Cardiac fibroblast (primary cell): ENCODE data around the gene RCSD1.

ENCODE experiments used
- DNase-seq, 2 donors: peaks; one replicate each; pipeline versions ENCODE4 v3.0.0 to v3.0.0-alpha.2; 2010; ENCODE audit warnings: low read depth in 2 of 2
- H3K4me3 ChIP-seq, 2 donors: replicated peaks in 1 of 2; 1 replicate in 1 of 2; 2 replicates in 1 of 2; pipeline ENCODE4 v1.5.1; 2011; ENCODE audit warnings: low read depth in 2 of 2, low read length in 2 of 2, mild to moderate bottlenecking in 2 of 2, moderate library complexity in 1 of 2
- TF ChIP-seq, protein P1 (sequence below): IDR thresholded peaks from one replicate; pipeline ENCODE4 v1.5.1; 2011; ENCODE audit warnings: low read depth, mild to moderate bottlenecking, low read length, inconsistent platforms

Gene RCSD1

DNA sequence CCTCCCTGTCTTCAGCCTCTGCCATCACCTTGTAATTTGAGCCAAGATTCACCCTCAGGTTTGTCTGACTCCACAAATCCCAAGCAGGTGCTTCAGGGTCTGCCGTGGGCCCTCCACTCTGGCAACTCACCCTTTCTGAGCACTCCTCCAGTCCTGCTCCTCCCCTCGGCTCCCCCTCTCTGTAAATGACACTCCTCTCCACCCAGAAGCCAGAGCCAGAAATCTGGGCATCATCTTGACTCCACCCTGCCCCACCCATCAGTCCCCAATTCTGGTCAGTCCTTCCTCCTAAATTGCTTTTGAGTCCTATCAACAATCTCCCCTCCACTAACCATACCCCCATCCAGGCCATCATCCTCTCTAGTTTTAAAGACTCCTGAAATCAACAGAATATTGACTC, 40.5 kb downstream of the RCSD1 start:
- no peak for DNase-seq
- TF ChIP-seq, protein P1, sequence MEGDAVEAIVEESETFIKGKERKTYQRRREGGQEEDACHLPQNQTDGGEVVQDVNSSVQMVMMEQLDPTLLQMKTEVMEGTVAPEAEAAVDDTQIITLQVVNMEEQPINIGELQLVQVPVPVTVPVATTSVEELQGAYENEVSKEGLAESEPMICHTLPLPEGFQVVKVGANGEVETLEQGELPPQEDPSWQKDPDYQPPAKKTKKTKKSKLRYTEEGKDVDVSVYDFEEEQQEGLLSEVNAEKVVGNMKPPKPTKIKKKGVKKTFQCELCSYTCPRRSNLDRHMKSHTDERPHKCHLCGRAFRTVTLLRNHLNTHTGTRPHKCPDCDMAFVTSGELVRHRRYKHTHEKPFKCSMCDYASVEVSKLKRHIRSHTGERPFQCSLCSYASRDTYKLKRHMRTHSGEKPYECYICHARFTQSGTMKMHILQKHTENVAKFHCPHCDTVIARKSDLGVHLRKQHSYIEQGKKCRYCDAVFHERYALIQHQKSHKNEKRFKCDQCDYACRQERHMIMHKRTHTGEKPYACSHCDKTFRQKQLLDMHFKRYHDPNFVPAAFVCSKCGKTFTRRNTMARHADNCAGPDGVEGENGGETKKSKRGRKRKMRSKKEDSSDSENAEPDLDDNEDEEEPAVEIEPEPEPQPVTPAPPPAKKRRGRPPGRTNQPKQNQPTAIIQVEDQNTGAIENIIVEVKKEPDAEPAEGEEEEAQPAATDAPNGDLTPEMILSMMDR, result no peak
- no peak overlapping the region for H3K4me3 ChIP-seq

- H3K4me3 ChIP-seq, result no peak overlapping the region
- TF ChIP-seq, protein P1, result no peak
- no peak for DNase-seq
Measured at GRCh38 chr1:167671727-167672511, 41.9 kb downstream of the RCSD1 start.

DNA sequence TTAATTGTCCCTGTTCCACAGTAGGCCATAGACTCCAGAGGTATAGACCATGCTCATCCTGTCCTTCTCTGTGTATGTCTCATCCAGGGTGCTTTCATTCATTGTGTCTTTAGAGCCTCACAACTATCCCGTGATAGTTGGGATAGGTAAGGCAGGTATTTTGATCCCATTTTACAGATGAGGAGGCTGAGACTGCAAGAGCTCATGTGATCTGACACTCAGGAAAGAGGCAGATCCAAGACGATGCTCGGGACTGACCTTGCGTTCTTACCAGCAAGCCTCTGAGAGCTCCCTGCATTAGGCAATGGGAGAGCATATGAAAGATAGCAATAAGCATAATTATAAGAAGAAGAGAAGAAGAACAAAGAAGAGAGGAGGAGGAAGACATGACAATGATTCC, 42.8 kb downstream of the RCSD1 start:
- no peak overlapping the region for H3K4me3 ChIP-seq
- no peak for DNase-seq
- TF ChIP-seq, protein P1, result no peak

GRCh38 chr1:167673265-167673664, 43.2 kb downstream of the RCSD1 start:
- H3K4me3 ChIP-seq, result no peak overlapping the region
- no peak for DNase-seq
- TF ChIP-seq, protein P1, result no peak

GRCh38 chr1:167674156-167674555, 44.1 kb downstream of the RCSD1 start:
- H3K4me3 ChIP-seq, result no peak overlapping the region
- DNase-seq, result no peak
- TF ChIP-seq, protein P1, result no peak

GRCh38 chr1:167675440-167675839, 45.4 kb downstream of the RCSD1 start:
- DNase-seq, result no peak
- TF ChIP-seq, protein P1, result no peak
- H3K4me3 ChIP-seq, result no peak overlapping the region
